IPS-NIHi11 (cell line): ENCODE results near the gene GBP1.

Experiments
- DNase-seq: peaks from one replicate; pipeline ENCODE4 v3.0.0; 2012; ENCODE audit warnings: mixed read lengths, low spot score

Gene GBP1

DNA sequence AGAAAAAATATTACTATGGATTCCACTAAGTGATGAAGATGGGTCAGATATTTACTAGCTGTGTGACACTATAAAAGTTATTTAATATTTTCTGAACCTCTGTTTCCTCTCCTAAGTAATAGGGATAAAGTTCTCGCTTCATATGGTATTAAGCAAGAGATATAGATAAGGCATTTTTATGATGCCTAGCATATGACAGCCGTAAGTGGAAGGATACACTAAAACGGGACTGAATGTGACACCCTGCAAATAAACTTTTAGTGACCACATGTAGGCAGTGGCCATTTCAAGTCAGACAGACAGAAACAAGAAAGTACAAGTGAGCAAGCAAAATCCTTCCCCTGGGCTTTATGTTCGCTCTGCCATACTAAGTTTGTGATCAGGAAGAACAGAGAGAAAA is 56.5 kb downstream of the GBP1 start:
- no peak for DNase-seq

DNA sequence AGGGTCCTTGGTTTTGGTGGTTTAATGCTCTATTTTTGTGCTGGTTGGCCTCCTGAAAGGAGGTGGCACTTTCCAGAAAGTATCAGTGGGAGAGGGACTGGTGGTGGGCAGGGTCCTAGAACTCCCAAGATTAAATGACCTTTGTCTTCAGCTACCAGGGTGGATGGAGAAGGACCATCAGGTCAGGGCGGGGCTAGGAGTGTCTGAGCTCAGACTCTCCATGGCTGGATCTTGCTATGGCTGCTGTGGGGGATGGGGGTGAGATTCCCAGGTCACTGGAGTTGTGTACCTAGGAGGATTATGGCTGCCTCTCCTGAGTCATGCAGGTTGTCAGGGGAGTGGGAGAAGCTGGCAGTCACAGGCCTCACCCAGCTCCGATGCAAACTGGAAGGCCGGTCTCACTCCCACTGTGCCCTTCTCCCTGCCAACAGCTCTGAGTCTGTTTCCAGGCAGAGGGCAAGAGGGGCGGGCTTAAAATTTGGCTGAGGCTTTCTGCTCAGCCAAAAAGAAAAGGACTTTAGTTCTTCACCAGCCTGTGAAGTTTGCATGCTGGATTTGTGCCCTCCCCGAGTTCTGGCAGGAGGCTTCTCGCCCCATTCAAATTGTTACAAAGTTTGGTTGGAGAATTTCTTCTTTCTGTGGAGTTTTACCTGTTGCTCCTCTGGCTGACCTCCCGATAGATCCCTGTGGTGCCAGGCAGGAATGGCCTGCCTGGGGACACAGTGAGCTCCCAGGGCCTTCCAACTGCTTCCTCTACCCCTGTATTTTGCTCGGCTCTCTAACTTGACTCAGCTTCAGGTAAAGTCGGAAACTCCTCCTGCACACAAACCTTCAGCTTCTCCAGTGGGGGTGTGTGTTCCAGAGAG is 59.5 kb downstream of the GBP1 start:
- no peak for DNase-seq
